Non-pigmented ciliary epithelial cell (primary cell): ENCODE results near the gene CELF4.

Source experiments
- DNase-seq: peaks from one replicate; pipeline ENCODE4 v3.0.0-alpha.2; 2010; ENCODE audit warnings: low read depth

The CELF4 gene

GRCh38 chr18:37277804-37278203, 287.8 kb downstream of the CELF4 start:
- DNase-seq, result no peak

GRCh38 chr18:37276111-37276890, 289.3 kb downstream of the CELF4 start:
- DNase-seq, result no peak

GRCh38 chr18:37275237-37275741, 290.3 kb downstream of the CELF4 start:
- DNase-seq, result no peak

DNA sequence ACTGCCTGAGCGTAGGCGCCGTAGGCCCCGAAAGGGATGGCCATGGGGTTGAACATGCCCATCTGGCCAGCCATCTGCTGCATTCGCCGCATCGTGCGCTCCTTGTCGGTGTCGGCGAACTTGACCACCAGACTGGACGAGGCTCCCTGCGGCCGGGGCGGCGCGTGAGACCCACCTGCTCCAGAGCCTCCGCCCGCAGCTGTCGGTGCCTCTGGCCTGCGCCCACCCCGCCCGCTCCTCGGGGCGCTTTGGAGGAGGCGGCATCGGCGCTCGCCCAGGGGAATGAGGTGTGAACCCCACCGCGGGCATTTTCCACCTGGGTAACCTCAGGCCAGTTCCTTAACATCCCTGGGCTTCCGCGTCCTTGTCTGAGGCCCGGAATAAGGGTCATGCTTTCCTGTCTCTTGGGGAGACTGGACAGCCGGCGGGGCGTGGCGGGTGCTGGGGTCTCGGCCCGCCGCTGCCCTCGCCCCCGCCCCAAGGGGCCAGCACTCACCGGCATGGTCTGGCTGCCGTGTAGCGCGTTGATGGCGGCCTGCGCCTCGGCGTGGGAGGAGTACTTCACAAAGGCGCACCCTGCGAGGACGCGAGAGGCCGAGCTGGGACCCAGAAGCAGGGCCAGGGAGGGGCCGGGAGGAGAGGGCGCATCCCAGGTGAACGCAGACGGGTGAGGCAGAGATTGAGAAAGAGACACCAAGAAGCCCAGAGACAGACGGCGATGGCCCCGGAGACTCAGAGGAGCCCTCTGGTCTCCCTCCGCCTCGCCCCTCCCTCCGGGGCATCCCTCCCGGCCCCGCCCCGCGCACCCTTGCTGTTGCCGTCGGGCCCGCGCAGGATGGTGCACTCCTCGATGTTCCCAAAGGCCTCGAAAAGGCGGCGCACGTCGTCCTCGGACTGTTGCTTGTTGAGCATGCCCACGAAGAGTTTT, 291.0 kb downstream of the CELF4 start:
- no peak for DNase-seq

- no peak for DNase-seq
These were observed 292.8 kb downstream of the CELF4 start for GRCh38 chr18:37272841-37273240.

GRCh38 chr18:37272226-37272625, 293.4 kb downstream of the CELF4 start:
- no peak for DNase-seq

- DNase-seq, result no peak
These were observed 294.9 kb downstream of the CELF4 start for GRCh38 chr18:37270666-37271052.

GRCh38 chr18:37270038-37270665, 295.4 kb downstream of the CELF4 start:
- DNase-seq, result peak; percentile 6

DNA sequence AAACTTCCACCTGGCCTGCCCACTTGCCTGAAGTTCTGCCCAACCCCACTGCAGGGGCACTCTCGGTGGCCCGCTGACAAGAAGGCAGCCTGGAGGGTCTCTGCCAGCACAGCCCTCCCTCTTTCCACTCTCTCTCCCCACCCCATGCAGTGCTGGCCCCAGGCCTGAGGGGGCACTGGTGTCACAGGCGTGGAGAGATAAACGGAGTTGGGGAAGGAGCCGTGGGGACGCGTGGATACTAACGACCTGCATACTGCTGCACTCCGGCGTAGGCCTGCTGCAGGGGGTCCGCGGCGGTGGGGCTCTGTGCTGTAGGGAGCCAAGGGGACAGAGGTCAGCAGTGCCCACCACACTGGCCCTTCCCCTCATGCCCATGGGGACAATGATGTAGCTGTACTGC, 299.3 kb downstream of the CELF4 start:
- DNase-seq, result no peak

DNA sequence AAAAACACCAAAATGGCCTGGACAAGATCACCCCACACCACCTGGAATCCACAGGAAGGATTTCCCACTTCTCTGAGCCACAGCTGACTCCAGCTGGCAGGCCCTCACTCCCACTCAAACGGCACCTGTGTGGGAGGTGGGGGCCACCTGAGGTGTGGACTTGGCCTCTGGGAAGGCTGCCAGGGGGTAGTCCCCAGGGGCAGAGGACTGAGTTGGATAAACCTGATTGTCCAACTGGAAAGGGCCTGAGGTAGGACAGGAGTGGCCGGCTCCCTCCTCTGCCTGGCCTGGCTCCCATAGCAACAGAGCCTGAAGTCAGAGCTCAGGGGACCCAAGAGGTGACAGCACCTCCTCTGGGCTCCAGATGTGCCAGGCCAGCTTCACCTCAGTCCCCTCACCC, 300.2 kb downstream of the CELF4 start:
- no peak for DNase-seq

DNA sequence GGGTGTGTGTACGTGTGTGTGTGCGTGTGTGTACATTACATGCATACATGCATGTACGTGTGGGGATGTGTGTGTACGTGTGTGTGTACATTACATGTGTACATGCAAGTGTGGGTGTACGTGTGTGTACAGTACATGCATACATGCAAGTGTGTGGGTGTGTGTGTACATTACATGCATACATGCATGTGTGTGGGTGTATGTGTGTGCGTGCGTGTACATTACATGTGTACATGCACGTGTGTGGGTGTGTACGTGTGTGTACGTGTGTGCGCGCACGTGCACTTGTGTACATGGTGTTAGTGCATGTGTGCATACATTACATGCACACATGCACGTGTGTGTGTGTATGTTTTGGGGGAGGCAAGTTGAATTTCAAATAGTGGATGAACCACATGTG, 300.6 kb downstream of the CELF4 start:
- DNase-seq, result no peak

- DNase-seq, result no peak
These were observed 303.6 kb downstream of the CELF4 start for GRCh38 chr18:37261988-37262387.

DNA sequence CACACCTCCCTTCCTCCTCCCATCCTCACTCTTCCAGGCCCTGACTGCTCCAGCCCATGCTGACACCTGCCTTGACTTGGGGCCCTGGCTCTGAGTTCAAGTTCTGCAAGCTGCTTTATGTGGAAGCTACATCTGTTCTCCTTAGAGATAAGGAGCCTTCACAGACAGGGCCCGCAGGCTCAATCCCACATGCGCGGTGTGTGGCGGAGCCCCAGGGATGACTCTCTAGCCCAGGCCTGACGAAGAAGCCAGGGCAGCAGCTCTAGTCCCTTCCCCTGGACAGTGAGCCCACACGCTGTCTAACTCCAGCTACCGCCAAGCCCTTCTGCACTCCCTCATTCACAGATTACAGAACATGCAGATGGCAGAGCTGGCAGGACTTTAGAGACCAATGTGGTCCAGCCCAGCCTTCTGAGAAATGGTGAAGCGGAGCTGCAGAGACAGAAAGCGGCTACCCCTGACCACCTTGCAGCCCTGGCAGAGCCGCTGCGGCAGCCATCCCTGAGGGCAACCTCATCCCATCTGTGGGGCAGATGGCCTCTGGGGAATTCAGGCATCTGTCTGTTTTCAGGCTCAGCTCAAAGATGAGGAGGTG, 304.3 kb downstream of the CELF4 start:
- DNase-seq, result no peak

- DNase-seq, result no peak
These were observed 305.1 kb downstream of the CELF4 start for GRCh38 chr18:37260367-37261093.

- no peak for DNase-seq
These were observed 305.9 kb downstream of the CELF4 start for GRCh38 chr18:37259711-37260110.

GRCh38 chr18:37258819-37259218, 306.8 kb downstream of the CELF4 start:
- no peak for DNase-seq

DNA sequence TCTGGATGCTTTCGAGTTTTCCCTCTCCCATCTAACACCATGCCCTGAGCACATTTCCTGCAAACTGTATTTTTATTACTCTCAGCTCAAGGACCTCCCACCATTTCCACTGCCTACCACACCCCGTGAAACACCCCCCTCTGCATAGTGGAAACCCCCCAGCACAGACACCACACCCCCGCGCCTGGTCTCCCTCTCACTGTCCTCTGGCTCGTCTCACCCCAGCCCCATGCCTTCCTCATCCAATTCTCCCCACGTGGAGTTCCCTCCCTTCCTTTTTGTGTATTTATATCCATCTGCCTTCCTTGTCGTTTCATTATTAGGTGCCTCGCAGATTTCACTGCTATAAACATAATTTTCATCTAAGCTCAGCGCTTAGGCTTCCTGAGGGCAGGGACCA, 307.5 kb downstream of the CELF4 start:
- no peak for DNase-seq

DNA sequence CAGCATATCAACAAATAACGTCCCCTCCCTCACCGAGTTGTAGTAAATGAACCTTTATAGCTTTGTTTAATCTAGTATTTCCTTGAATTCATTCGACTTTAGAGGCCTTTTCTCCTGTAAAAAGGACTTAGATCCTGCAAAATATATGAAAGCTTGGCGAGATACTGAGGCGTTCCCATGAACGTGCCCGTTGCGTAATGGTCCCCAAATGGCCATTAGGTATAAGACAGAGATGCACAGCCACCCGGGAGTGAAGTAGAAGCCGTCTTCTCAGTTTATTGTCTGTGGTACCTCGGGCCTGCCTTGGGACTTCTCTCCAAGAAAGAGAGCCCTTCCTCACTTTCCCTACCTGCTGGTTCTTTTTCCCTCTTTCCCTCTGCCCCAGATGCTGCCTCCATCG, 310.6 kb downstream of the CELF4 start:
- DNase-seq, result no peak

DNA sequence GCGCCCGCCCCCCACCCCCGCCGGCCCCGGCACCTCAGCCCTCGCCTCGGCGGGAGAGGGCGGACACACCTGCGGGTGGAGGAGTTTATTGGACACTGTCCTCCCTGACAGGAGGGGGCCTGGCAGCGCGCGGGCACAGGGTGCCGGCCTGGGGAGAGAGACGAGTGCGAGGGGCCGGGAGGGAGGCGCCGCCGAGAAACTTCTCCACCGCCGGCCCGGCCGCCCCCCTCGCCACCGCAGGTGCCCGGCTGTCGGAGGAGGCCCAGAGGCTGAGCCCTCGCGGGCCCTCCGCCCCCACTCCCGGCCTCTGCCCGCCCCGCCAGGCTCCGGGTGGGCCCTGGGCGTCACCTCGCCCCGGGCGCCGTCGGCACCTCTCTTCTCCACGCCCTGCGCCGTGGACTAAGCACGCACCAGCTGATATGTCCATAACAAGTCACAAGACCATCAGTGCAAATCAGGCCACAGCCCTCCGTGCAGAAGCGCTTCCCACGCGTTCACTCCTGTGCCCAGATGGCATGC, 311.3 kb downstream of the CELF4 start:
- no peak for DNase-seq

GRCh38 chr18:37253394-37254235, 312.0 kb downstream of the CELF4 start:
- DNase-seq, result no peak
